SU-DHL-6 (cell line): ENCODE results near the gene UQCC2.

Experiments
- CTCF ChIP-seq: fragments of 200-600 bp; sonication (generic); IDR thresholded peaks from one replicate; pipeline ENCODE4 v1.5.1; 2017; ENCODE audit warnings: antibody characterized with exemption, mild to moderate bottlenecking, low read length, moderate library complexity; ENCODE audit not compliant: insufficient read depth, poor library complexity, severe bottlenecking
- EZH2phosphoT487 ChIP-seq: fragments of 200-600 bp; sonication (generic), shearing (Covaris generic); conservative IDR thresholded peaks from 2 replicates; pipeline ENCODE4 v1.6.1; 2018; ENCODE audit warnings: mild to moderate bottlenecking, antibody characterized with exemption, low read length, moderate library complexity, mixed read lengths

DNA sequence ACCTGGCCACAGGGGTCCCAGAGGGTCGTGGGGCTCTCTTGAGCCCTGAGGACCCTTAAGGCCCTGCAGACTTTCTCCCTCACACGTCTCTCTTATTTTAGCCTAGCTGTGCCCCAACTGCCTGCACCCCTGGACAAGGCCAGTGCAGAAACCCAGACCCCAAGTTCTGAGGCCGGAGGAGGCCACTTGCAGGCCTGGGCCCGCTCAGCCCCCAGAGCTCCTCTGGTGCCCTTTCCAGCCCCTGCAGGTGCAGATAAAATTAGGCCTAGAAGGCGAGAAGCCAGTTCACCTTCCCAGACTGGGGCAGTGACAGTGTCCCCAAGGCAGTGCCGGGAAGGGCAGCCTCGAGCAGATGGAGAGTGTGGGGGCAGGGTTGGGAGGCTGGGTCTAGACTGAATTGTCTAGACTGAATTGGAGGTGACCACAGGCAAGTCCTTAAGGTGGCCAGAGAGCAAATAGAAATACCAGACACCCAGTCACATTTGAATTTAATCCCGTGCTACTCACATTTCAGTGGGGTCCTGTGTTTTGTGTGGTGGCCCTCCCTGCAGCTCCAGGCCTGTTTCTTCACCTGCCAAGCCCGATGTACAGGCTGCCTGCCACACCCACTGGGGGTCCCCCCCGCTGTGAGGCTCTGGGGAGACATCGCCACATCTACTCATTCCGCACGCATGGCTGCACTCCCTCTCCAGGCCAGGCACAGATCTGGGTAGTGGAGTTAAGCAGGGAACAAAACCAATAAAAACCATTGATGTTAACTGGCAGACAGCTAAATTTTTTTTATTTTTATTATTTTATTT is 43.8 kb upstream of the UQCC2 start:
- no peak for TF ChIP-seq CTCF
- TF ChIP-seq EZH2phosphoT487: no peak
